ENCODE data around the gene ALK. TPM values are rescaled to one million over a fixed set of nuclear protein-coding genes. Genes with fewer than 3 reads are reported as not detected.

Gene ALK
- total RNA-seq, 2 donors from 2014 or later: 0.13 to 0.46 TPM

- H3K27ac ChIP-seq (ENCODE audit: low read depth, low read length): no peak overlapping the region
- Mint-ChIP-seq H3K27me3 (ENCODE audit: insufficient read depth) (no peaks in the 10 kb centered on the region), H3K4me1 (peaks cover 11% of the 10 kb centered on the region), H3K27ac (no peak overlapping the region), H3K36me3 (ENCODE audit: low read depth) (no peaks in the 10 kb centered on the region), H3K4me3 (no peak overlapping the region), H3K9me3 (peaks cover 15% of the 10 kb centered on the region)
- H3K9me3 ChIP-seq (ENCODE audit: control insufficient read depth, low read length): peaks cover 12% of the 10 kb centered on the region
- 99% methylated on average over 4 of the region's 4 CpGs; no CpG with 5 or more reads in 1 of the 2 experiments for WGBS, 2 experiments (ENCODE audit: insufficient coverage in 1 of 2, insufficient read length in 1 of 2)
- peak overlapping the region; percentile 38 for H3K4me3 ChIP-seq (ENCODE audit: low read length)
- H3K4me1 ChIP-seq (ENCODE audit: control insufficient read depth, insufficient read depth, low read length): peaks cover 4% of the 10 kb centered on the region
- DNase-seq: no peak
- H3K36me3 ChIP-seq (ENCODE audit: control insufficient read depth, insufficient read depth, low read length): no peaks in the 10 kb centered on the region
- H3K9ac ChIP-seq (ENCODE audit: extremely low read depth, low read length, poor library complexity, severe bottlenecking): no peak overlapping the region
- TF ChIP-seq CTCF (conservative IDR thresholded peaks at IDR 0.05): no peak
- H3K27me3 ChIP-seq (ENCODE audit: control insufficient read depth, insufficient read depth, low read length, poor library complexity, severe bottlenecking): no peaks in the 10 kb centered on the region
Observed at GRCh38 chr2:29599946-29600345, 321.4 kb downstream of the ALK start.

GRCh38 chr2:29598978-29599377, 322.4 kb downstream of the ALK start:
- no peak overlapping the region for H3K9ac ChIP-seq (ENCODE audit: extremely low read depth, low read length, poor library complexity, severe bottlenecking)
- H3K4me1 Mint-ChIP-seq: peaks cover 9% of the 10 kb centered on the region
- H3K27me3 ChIP-seq (ENCODE audit: control insufficient read depth, insufficient read depth, low read length, poor library complexity, severe bottlenecking): no peaks in the 10 kb centered on the region
- H3K27me3 Mint-ChIP-seq (ENCODE audit: insufficient read depth): no peaks in the 10 kb centered on the region
- peaks cover 4% of the 10 kb centered on the region for H3K4me1 ChIP-seq (ENCODE audit: control insufficient read depth, insufficient read depth, low read length)
- peaks cover 15% of the 10 kb centered on the region for H3K9me3 Mint-ChIP-seq
- peaks cover 12% of the 10 kb centered on the region for H3K9me3 ChIP-seq (ENCODE audit: control insufficient read depth, low read length)
- H3K36me3 ChIP-seq (ENCODE audit: control insufficient read depth, insufficient read depth, low read length): no peaks in the 10 kb centered on the region
- H3K4me3 Mint-ChIP-seq: no peak overlapping the region
- no peaks in the 10 kb centered on the region for H3K36me3 Mint-ChIP-seq (ENCODE audit: low read depth)
- TF ChIP-seq CTCF (conservative IDR thresholded peaks at IDR 0.05): no peak
- H3K4me3 ChIP-seq (ENCODE audit: low read length): peak overlapping the region; percentile 38
- no peak overlapping the region for H3K27ac ChIP-seq (ENCODE audit: low read depth, low read length)
- DNase-seq: no peak
- 87% methylated on average over 2 of the region's 2 CpGs; no CpG with 5 or more reads in 1 of the 2 experiments for WGBS, 2 experiments (ENCODE audit: insufficient coverage in 1 of 2, insufficient read length in 1 of 2)
- no peak overlapping the region for H3K27ac Mint-ChIP-seq

- DNase-seq: no peak
- Histone ChIP-seq H3K9ac (ENCODE audit: extremely low read depth, low read length, poor library complexity, severe bottlenecking) (no peak overlapping the region), H3K4me3 (ENCODE audit: low read length) (no peak overlapping the region), H3K9me3 (ENCODE audit: control insufficient read depth, low read length) (peaks cover 12% of the 10 kb centered on the region), H3K27me3 (ENCODE audit: control insufficient read depth, insufficient read depth, low read length, poor library complexity, severe bottlenecking) (no peaks in the 10 kb centered on the region), H3K4me1 (ENCODE audit: control insufficient read depth, insufficient read depth, low read length) (peaks cover 4% of the 10 kb centered on the region), H3K36me3 (ENCODE audit: control insufficient read depth, insufficient read depth, low read length) (no peaks in the 10 kb centered on the region), H3K27ac (ENCODE audit: low read depth, low read length) (no peak overlapping the region)
- Mint-ChIP-seq H3K36me3 (ENCODE audit: low read depth) (no peaks in the 10 kb centered on the region), H3K4me3 (no peak overlapping the region), H3K27me3 (ENCODE audit: insufficient read depth) (no peaks in the 10 kb centered on the region), H3K27ac (no peak overlapping the region), H3K9me3 (peaks cover 15% of the 10 kb centered on the region), H3K4me1 (peaks cover 4% of the 10 kb centered on the region)
- WGBS, 2 experiments (ENCODE audit: insufficient coverage in 1 of 2, insufficient read length in 1 of 2): 94 to 100% methylated on average over 2 to 5 of the region's 5 CpGs
- TF ChIP-seq CTCF (conservative IDR thresholded peaks at IDR 0.05): no peak
Observed at GRCh38 chr2:29597035-29597434, 324.4 kb downstream of the ALK start.
